Measurements from ENCODE around the gene SMAP2.
A peak's percentile ranks its signal among the peaks of the same experiment; 100 is the strongest.

Gene SMAP2

DNA sequence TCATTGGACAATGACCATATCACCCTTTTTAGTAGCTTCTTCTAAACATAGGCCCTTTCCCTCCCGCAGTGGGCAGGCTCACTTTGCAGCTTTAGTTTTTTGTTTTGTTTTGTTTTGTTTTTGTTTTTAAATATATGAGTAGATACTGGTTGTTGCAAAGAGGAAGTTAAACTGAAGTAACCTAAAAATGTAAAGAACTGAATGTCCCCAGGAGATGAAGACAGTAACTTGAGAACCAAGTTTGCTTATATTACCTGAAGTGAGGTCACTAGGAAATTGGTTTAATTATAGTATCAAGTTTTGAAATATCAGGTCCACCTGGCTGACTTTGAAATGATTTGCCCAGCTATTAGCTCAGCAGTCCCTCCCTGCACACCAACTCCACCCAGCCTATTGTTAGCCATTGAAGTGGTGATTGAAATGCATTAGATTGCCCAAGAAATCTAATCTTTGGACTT lies 18.2 kb downstream of the SMAP2 start:
- H3K4me1 ChIP-seq (ENCODE audit: control insufficient read depth, insufficient read depth, low read length) = no peaks in the 10 kb centered on the region; the same call in 1 of the 2 replicates
- no peak overlapping the region for H3K4me3 ChIP-seq (ENCODE audit: low read depth, low read length)
- CTCF ChIA-PET = interaction anchor here (0.8 to 4.1 kb wide), 6 partner anchors 9 to 267 kb away, joined by 3 to 26 read pairs (median 3); no protein-coding TSS in a partner anchor
- POLR2A ChIA-PET = interaction anchor here (1.1 kb wide), 1 partner anchor 295 kb away, joined by 3 read pairs; the partner anchor contains the start of gene PPT1
- no peaks in the 10 kb centered on the region for H3K9me3 ChIP-seq (ENCODE audit: control insufficient read depth, insufficient read depth, low read depth, low read length)
- TF ChIP-seq SP7 (tag by site-specific recombination; IDR thresholded peaks at IDR 0.05) = peak; percentile 97
- TF ChIP-seq GLIS1 (tag by site-specific recombination; IDR thresholded peaks at IDR 0.05) = peak; percentile 73
- TF ChIP-seq ZBTB20 (tag by site-specific recombination; IDR thresholded peaks at IDR 0.05) = no peak
- TF ChIP-seq ZNF140 (tag by site-specific recombination; IDR thresholded peaks at IDR 0.05) = no peak
- TF ChIP-seq KLF8 (tag by site-specific recombination; IDR thresholded peaks at IDR 0.05) = peak; percentile 20; the same call in 1 of the 2 replicates
- TF ChIP-seq, protein P1, sequence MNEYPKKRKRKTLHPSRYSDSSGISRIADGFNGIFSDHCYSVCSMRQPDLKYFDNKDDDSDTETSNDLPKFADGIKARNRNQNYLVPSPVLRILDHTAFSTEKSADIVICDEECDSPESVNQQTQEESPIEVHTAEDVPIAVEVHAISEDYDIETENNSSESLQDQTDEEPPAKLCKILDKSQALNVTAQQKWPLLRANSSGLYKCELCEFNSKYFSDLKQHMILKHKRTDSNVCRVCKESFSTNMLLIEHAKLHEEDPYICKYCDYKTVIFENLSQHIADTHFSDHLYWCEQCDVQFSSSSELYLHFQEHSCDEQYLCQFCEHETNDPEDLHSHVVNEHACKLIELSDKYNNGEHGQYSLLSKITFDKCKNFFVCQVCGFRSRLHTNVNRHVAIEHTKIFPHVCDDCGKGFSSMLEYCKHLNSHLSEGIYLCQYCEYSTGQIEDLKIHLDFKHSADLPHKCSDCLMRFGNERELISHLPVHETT (tag by site-specific recombination; IDR thresholded peaks at IDR 0.05) = no peak
- TF ChIP-seq, protein P2, sequence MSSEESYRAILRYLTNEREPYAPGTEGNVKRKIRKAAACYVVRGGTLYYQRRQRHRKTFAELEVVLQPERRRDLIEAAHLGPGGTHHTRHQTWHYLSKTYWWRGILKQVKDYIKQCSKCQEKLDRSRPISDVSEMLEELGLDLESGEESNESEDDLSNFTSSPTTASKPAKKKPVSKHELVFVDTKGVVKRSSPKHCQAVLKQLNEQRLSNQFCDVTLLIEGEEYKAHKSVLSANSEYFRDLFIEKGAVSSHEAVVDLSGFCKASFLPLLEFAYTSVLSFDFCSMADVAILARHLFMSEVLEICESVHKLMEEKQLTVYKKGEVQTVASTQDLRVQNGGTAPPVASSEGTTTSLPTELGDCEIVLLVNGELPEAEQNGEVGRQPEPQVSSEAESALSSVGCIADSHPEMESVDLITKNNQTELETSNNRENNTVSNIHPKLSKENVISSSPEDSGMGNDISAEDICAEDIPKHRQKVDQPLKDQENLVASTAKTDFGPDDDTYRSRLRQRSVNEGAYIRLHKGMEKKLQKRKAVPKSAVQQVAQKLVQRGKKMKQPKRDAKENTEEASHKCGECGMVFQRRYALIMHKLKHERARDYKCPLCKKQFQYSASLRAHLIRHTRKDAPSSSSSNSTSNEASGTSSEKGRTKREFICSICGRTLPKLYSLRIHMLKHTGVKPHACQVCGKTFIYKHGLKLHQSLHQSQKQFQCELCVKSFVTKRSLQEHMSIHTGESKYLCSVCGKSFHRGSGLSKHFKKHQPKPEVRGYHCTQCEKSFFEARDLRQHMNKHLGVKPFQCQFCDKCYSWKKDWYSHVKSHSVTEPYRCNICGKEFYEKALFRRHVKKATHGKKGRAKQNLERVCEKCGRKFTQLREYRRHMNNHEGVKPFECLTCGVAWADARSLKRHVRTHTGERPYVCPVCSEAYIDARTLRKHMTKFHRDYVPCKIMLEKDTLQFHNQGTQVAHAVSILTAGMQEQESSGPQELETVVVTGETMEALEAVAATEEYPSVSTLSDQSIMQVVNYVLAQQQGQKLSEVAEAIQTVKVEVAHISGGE (tag by site-specific recombination; conservative IDR thresholded peaks at IDR 0.05; ENCODE audit: low read depth) = no peak
- TF ChIP-seq KLF1 (tag by site-specific recombination; IDR thresholded peaks at IDR 0.05) = peak; percentile 80
- TF ChIP-seq ZNF544 (tag by site-specific recombination; IDR thresholded peaks at IDR 0.05) = no peak
- TF ChIP-seq ZNF785 (tag by site-specific recombination; IDR thresholded peaks at IDR 0.05) = no peak
- TF ChIP-seq ZNF600 (tag by site-specific recombination; IDR thresholded peaks at IDR 0.05) = no peak
- TF ChIP-seq ZNF629 (tag by site-specific recombination; IDR thresholded peaks at IDR 0.05) = 0 out of 2 replicates have a peak, but pooled peaks have one; percentile 48
- TF ChIP-seq ZNF610 (tag by site-specific recombination; IDR thresholded peaks at IDR 0.05; ENCODE audit: borderline replicate concordance) = no peak
- 0 out of 2 replicates have a peak, but pooled peaks have one; percentile 15 for TF ChIP-seq ZXDB (tag by site-specific recombination; IDR thresholded peaks at IDR 0.05)
- no peak for TF ChIP-seq ZNF768 (tag by site-specific recombination; IDR thresholded peaks at IDR 0.05)
- no peak for TF ChIP-seq ZNF426 (tag by site-specific recombination; IDR thresholded peaks at IDR 0.05)
- TF ChIP-seq, protein P3, sequence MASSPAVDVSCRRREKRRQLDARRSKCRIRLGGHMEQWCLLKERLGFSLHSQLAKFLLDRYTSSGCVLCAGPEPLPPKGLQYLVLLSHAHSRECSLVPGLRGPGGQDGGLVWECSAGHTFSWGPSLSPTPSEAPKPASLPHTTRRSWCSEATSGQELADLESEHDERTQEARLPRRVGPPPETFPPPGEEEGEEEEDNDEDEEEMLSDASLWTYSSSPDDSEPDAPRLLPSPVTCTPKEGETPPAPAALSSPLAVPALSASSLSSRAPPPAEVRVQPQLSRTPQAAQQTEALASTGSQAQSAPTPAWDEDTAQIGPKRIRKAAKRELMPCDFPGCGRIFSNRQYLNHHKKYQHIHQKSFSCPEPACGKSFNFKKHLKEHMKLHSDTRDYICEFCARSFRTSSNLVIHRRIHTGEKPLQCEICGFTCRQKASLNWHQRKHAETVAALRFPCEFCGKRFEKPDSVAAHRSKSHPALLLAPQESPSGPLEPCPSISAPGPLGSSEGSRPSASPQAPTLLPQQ (tag by site-specific recombination; IDR thresholded peaks at IDR 0.05) = no peak
- TF ChIP-seq, protein P4, sequence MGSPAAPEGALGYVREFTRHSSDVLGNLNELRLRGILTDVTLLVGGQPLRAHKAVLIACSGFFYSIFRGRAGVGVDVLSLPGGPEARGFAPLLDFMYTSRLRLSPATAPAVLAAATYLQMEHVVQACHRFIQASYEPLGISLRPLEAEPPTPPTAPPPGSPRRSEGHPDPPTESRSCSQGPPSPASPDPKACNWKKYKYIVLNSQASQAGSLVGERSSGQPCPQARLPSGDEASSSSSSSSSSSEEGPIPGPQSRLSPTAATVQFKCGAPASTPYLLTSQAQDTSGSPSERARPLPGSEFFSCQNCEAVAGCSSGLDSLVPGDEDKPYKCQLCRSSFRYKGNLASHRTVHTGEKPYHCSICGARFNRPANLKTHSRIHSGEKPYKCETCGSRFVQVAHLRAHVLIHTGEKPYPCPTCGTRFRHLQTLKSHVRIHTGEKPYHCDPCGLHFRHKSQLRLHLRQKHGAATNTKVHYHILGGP (tag by site-specific recombination; IDR thresholded peaks at IDR 0.05) = no peak
- TF ChIP-seq, protein P5, sequence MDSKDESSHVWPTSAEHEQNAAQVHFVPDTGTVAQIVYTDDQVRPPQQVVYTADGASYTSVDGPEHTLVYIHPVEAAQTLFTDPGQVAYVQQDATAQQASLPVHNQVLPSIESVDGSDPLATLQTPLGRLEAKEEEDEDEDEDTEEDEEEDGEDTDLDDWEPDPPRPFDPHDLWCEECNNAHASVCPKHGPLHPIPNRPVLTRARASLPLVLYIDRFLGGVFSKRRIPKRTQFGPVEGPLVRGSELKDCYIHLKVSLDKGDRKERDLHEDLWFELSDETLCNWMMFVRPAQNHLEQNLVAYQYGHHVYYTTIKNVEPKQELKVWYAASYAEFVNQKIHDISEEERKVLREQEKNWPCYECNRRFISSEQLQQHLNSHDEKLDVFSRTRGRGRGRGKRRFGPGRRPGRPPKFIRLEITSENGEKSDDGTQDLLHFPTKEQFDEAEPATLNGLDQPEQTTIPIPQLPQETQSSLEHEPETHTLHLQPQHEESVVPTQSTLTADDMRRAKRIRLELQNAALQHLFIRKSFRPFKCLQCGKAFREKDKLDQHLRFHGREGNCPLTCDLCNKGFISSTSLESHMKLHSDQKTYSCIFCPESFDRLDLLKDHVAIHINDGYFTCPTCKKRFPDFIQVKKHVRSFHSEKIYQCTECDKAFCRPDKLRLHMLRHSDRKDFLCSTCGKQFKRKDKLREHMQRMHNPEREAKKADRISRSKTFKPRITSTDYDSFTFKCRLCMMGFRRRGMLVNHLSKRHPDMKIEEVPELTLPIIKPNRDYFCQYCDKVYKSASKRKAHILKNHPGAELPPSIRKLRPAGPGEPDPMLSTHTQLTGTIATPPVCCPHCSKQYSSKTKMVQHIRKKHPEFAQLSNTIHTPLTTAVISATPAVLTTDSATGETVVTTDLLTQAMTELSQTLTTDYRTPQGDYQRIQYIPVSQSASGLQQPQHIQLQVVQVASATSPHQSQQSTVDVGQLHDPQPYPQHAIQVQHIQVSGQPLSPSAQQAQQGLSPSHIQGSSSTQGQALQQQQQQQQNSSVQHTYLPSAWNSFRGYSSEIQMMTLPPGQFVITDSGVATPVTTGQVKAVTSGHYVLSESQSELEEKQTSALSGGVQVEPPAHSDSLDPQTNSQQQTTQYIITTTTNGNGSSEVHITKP (tag by site-specific recombination; IDR thresholded peaks at IDR 0.05) = peak; percentile 40; the same call in 1 of the 2 replicates
- TF ChIP-seq, protein P6, sequence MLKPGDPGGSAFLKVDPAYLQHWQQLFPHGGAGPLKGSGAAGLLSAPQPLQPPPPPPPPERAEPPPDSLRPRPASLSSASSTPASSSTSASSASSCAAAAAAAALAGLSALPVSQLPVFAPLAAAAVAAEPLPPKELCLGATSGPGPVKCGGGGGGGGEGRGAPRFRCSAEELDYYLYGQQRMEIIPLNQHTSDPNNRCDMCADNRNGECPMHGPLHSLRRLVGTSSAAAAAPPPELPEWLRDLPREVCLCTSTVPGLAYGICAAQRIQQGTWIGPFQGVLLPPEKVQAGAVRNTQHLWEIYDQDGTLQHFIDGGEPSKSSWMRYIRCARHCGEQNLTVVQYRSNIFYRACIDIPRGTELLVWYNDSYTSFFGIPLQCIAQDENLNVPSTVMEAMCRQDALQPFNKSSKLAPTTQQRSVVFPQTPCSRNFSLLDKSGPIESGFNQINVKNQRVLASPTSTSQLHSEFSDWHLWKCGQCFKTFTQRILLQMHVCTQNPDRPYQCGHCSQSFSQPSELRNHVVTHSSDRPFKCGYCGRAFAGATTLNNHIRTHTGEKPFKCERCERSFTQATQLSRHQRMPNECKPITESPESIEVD (tag by site-specific recombination; IDR thresholded peaks at IDR 0.05) = peak; percentile 56
- 0 out of 2 replicates have a peak, but pooled peaks have one; percentile 36 for TF ChIP-seq ZNF24 (tag by site-specific recombination; IDR thresholded peaks at IDR 0.05)
- peak; percentile 70; the same call in 1 of the 2 replicates for TF ChIP-seq ZNF843 (tag by site-specific recombination; IDR thresholded peaks at IDR 0.05)
- no peak for TF ChIP-seq ZNF366 (tag by site-specific recombination; conservative IDR thresholded peaks at IDR 0.05)
- TF ChIP-seq ZFP41 (tag by site-specific recombination; IDR thresholded peaks at IDR 0.05; ENCODE audit: borderline replicate concordance) = no peak
- TF ChIP-seq WT1 (tag by site-specific recombination; IDR thresholded peaks at IDR 0.05) = peak; percentile 42; the same call in 1 of the 2 replicates
- H3K36me3 ChIP-seq (ENCODE audit: control insufficient read depth in 2 of 2, insufficient read depth in 1 of 2, low read length in 2 of 2) = peaks cover 0 to 6% of the 10 kb centered on the region in 2 experiments; a peak in 1 of 3 replicates
- no peak overlapping the region for H3K27ac ChIP-seq (ENCODE audit: extremely low read depth, low read depth, low read length)
